ENCODE data around the gene STX7. TPM values are rescaled to one million over a fixed set of nuclear protein-coding genes. Genes with fewer than 3 reads are reported as not detected.

The STX7 gene
- total RNA-seq, 4 donors from 2014 or later, result 43.2 to 81.4 (median 49.9) TPM

- H3K9me3 ChIP-seq, result no peaks in the 10 kb centered on the region
- no peaks in the 10 kb centered on the region for H3K36me3 ChIP-seq
- intact Hi-C loops (cut with DNase I), result no loop called here
- 82% methylated on average over 6 of the region's 6 CpGs for WGBS
- H3K4me3 ChIP-seq, result no peak overlapping the region
- H3K4me1 ChIP-seq, result no peaks in the 10 kb centered on the region
- no peaks in the 10 kb centered on the region for H3K27me3 ChIP-seq
- TF ChIP-seq, protein P1, sequence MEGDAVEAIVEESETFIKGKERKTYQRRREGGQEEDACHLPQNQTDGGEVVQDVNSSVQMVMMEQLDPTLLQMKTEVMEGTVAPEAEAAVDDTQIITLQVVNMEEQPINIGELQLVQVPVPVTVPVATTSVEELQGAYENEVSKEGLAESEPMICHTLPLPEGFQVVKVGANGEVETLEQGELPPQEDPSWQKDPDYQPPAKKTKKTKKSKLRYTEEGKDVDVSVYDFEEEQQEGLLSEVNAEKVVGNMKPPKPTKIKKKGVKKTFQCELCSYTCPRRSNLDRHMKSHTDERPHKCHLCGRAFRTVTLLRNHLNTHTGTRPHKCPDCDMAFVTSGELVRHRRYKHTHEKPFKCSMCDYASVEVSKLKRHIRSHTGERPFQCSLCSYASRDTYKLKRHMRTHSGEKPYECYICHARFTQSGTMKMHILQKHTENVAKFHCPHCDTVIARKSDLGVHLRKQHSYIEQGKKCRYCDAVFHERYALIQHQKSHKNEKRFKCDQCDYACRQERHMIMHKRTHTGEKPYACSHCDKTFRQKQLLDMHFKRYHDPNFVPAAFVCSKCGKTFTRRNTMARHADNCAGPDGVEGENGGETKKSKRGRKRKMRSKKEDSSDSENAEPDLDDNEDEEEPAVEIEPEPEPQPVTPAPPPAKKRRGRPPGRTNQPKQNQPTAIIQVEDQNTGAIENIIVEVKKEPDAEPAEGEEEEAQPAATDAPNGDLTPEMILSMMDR (IDR thresholded peaks at IDR 0.05), result no peak
- TF ChIP-seq EP300 (IDR thresholded peaks at IDR 0.05) (no peak), POLR2AphosphoS5 (IDR thresholded peaks at IDR 0.05) (no peak), POLR2A (IDR thresholded peaks at IDR 0.05; ENCODE audit: low read depth) (no peak)
- no peak overlapping the region for H3K27ac ChIP-seq (replicated peaks in 1 of 4)
- no peak for DNase-seq (ENCODE audit: extremely low spot score)
These were observed 98.6 kb downstream of the STX7 start for GRCh38 chr6:132414322-132414721.

DNA sequence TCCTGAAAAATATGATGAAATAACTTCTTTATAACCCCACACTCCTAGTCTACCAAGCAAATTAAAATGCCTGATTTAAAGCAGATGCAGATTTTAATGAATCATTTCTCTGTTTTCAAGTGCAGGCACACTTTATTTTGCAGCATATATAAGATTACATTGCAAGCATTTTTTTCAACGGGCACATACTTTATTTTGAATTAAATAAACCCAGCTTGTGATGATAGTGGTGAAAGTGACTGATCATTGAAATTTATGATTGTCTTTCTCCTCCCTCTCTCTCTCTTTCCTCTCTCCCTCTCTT, 99.5 kb downstream of the STX7 start:
- no peaks in the 10 kb centered on the region for H3K4me1 ChIP-seq
- H3K27me3 ChIP-seq, result no peaks in the 10 kb centered on the region

DNA sequence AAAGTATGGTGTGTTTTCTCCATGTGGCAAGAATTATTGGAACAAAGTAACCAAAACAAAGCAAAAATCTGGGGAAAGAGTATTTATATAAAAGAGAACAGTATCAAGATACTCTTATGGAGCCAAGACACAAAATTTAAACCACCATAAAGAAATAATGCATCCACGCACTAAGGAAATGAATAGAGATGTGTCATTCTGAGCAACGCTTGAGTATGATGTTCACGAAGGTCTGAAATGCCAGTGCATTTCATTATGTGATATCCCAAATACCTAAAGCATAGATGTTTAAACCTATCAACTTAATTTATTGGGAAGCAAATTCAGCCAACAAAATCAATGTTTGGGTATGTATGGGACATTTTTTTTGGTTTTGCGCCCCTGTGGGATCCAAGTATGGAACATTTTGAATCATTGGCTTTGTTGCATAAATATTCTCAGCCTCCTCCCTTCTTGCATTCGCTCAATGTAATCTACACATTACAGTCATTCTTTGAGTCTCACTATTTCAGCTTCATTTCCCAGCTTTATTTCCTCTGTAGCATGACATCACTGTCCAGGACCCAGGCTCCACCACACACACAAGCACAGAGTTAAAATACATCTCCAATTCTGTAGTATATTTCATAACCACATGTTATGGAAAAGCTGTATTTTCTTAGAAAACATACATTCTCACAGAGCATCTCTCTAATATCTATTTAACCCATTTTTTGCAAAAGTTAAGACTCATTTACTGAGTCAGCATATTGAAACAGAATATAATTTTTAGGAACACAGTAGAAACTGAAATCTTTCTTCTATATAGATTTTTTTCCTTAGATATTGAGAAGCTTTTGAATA, 100.0 kb downstream of the STX7 start:
- H3K9me3 ChIP-seq, result no peaks in the 10 kb centered on the region
- H3K36me3 ChIP-seq, result no peaks in the 10 kb centered on the region
- intact Hi-C loops (cut with DNase I), result no loop called here
- TF ChIP-seq, protein P1 (IDR thresholded peaks at IDR 0.05), result no peak
- TF ChIP-seq POLR2A (IDR thresholded peaks at IDR 0.05; ENCODE audit: low read depth), result no peak
- TF ChIP-seq POLR2AphosphoS5 (IDR thresholded peaks at IDR 0.05), result no peak
- no peak for TF ChIP-seq EP300 (IDR thresholded peaks at IDR 0.05)
- H3K4me3 ChIP-seq, result no peak overlapping the region
- no peaks in the 10 kb centered on the region for H3K27me3 ChIP-seq
- 89% methylated on average over 5 of the region's 5 CpGs for WGBS
- no peak overlapping the region for H3K27ac ChIP-seq (replicated peaks in 1 of 4)
- H3K4me1 ChIP-seq, result no peaks in the 10 kb centered on the region
- no peak for DNase-seq (ENCODE audit: extremely low spot score)

More for the DNA sequence above, 99.5 kb downstream of the STX7 start:
- no peaks in the 10 kb centered on the region for H3K9me3 ChIP-seq
- 41% methylated on average over 1 of the region's 1 CpG for WGBS
- DNase-seq (ENCODE audit: extremely low spot score), result no peak
- H3K36me3 ChIP-seq, result no peaks in the 10 kb centered on the region
- TF ChIP-seq EP300 (IDR thresholded peaks at IDR 0.05) (no peak), POLR2A (IDR thresholded peaks at IDR 0.05; ENCODE audit: low read depth) (no peak), POLR2AphosphoS5 (IDR thresholded peaks at IDR 0.05) (no peak)
- TF ChIP-seq, protein P1 (IDR thresholded peaks at IDR 0.05), result no peak
- H3K27ac ChIP-seq (replicated peaks in 1 of 4), result no peak overlapping the region
- H3K4me3 ChIP-seq, result no peak overlapping the region
- intact Hi-C loops (cut with DNase I), result no loop called here

- no peaks in the 10 kb centered on the region for H3K9me3 ChIP-seq
- intact Hi-C loops (cut with DNase I), result no loop called here
- no peaks in the 10 kb centered on the region for H3K27me3 ChIP-seq
- TF ChIP-seq POLR2A (IDR thresholded peaks at IDR 0.05; ENCODE audit: low read depth), result no peak
- no peak for TF ChIP-seq EP300 (IDR thresholded peaks at IDR 0.05)
- TF ChIP-seq POLR2AphosphoS5 (IDR thresholded peaks at IDR 0.05), result no peak
- TF ChIP-seq, protein P1 (IDR thresholded peaks at IDR 0.05), result no peak
- H3K27ac ChIP-seq (replicated peaks in 1 of 4), result no peak overlapping the region
- no peaks in the 10 kb centered on the region for H3K36me3 ChIP-seq
- no peak overlapping the region for H3K4me3 ChIP-seq
- 86% methylated on average over 4 of the region's 4 CpGs for whole genome bisulfite sequencing
- H3K4me1 ChIP-seq, result peaks cover 0 to under 1% (median 0%) of the 10 kb centered on the region in 4 donors
- DNase-seq (ENCODE audit: extremely low spot score), result no peak
These were observed 101.6 kb downstream of the STX7 start for GRCh38 chr6:132411296-132411695.

Measured in esophagus muscularis mucosa (tissue), 4 donors.